Stimulated activated CD8-positive, alpha-beta memory T cell treated with anti-CD3 and anti-CD28 coated beads, Interleukin-15, amount 100 ng/mL, for 48 hours (primary cell): Measurements from ENCODE around the gene FRMD4A.

Experiments used
- DNase-seq, 2 donors: peaks; one replicate each; pipeline ENCODE4 v3.0.0-alpha.2; 2020; ENCODE audit warnings: low read depth in 2 of 2

Gene FRMD4A

GRCh38 chr10:13674645-13675588, 655.8 kb downstream of the FRMD4A start:
- no peak for DNase-seq

DNA sequence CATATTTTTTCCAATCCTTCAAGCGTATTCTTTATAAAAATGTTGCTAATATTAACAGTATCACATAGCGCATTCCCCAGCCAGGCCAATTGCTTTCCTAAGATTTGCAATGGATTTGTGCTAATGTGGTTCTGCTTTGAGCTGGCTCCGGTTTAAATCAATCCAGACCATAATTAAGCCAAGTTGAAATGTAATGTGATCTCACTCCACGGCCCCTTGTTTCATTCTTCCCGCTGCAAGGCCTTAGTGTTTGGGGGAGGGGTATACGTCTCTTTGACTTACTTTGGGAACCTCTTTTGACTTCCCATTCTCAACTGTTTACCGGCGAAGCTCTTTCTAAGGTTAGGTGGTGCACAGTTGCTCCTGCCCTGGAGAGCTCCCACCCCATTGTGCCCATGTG, 657.6 kb downstream of the FRMD4A start:
- DNase-seq = no peak

DNA sequence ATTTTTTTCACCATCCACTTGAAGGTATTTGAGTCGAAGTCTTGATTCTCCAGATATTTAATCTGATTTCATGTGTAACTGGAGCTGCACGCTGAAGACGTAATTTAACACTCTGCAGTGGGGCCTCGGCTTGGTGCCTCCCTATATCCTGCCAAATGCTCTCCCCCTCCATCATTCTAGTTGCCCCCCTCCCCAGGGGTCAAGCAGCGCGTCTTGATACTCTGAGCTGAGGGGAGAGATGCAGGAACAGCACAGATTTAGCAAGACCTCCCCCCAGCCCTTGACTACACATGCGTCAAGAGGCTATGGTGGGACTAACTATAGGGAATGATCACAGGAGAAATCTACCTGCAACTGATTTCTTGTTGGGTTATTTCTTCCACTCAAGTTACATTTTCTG, 658.2 kb downstream of the FRMD4A start:
- no peak for DNase-seq

DNA sequence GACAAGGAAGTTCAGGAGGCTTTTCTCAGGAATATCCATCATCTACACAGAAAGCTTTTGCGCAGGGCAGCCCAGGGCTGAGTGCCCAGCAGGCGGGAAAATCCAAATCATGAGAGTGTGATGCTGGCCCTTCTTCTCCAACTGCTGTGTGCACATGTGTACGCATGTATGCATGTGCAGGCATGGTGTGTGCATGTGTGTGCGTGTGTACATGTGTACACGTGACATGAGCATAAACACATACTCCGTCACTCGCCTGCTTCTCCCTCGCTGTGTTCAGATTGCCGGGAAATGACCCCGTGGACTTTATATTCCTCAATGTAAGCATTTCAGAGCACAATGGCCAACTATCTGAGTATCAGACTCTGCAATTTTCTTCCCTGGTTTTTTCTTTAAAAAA, 658.8 kb downstream of the FRMD4A start:
- no peak for DNase-seq

- DNase-seq = no peak
These were observed 660.4 kb downstream of the FRMD4A start for GRCh38 chr10:13670311-13670710.

DNA sequence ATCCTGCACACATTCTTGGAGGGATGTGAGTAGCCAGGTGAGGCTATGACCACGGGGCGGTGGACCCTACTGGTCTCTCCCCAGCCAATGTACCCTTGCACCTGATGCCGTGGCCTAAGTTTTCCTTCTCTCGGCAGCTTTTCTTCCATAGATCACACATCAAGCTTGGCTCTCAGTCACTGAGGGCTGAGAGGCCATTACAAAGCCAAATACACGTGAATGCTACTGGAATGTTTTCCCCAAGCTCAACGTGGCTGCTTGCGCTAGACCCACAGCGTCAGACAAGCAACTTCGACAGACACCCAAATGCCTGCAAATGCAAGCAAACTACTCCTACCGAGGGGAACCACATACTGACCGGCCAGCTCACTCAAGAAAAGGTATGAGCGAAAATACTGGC, 660.8 kb downstream of the FRMD4A start:
- no peak for DNase-seq

DNA sequence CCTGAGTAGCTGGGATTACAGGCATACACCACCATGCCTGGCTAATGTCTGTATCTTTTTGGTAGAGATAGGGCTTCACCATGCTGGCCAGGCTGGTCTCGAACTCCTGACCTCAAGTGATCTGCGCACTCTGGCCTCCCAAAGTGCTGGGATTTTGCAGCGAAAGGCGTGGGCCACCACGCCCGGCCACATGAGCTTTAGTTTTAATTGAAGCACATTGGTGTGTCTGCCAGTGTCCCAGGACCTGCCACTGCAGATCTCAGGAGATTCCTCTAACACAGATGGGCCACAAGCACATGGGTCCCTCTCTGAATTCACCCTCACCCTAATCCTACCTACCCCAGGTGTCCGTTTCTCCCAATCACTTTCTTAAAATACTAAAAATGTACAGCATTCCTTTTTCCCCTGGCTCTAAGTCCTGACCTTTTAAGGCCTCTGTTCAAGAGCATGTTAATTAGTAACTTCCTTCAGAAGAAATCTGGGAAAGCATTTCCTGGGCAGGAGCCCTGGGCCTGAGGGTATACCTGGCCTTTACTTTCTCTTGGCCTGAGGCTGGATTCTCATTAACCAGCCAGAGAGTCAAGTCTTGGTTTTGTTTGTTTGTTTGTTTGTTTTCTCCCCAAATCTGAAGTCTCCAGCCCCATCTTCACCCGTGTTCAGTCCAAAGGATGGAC, 661.4 kb downstream of the FRMD4A start:
- no peak for DNase-seq

DNA sequence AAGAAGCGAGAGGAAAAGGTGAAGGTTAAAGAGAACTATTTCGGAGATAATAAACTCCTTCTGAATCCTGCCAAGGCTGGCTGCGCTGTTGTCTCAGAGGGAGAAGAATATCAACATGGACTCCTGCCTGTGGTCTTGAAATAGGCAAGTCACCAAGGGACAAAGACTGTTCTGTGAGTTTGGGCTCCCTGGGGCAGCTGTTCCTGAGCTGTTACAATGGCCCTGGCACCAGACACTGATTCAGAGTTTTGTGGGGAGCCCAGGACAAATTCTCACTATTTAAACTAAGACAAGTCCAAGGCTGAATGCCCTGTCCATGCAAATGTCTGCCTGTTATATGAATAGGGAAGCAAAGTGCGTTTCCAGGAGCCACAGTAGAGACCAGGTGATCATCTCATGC, 662.6 kb downstream of the FRMD4A start:
- DNase-seq = no peak

DNA sequence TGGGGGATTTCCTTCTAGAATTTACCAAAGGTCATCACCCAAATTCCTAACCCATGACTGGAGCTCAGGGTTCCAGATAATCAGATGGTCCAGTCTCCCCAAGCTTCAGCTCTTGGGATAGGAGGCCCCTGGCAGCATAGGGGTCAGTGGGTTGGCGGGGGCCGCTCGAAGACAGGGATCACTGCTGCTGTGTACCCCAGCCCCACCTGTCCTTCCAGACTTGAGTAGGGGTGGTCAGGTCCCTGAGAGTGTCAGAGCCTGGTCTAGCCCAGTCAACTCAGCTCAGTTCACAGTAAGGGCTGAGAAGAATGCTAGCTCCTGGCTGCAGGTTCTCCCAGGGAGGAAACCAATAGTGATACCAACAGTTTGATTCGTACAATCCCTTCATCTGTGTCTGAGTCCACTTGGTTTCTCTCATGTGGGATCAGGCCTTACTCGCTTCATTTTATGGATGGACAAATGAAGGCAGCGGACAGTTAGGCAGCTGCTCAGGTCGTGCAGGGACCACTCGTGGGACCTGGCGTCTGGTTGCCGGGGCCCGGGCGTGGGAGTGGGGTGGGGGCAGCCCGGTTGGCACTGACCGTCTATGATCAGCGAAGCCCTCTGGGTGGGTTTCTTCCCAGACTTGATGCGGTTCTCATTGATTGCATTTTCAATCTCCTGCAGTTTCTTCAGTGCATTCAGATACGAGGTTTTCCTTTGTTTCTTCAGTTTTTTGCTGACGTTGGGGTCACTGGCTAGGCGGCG, 665.0 kb downstream of the FRMD4A start:
- no peak for DNase-seq

DNA sequence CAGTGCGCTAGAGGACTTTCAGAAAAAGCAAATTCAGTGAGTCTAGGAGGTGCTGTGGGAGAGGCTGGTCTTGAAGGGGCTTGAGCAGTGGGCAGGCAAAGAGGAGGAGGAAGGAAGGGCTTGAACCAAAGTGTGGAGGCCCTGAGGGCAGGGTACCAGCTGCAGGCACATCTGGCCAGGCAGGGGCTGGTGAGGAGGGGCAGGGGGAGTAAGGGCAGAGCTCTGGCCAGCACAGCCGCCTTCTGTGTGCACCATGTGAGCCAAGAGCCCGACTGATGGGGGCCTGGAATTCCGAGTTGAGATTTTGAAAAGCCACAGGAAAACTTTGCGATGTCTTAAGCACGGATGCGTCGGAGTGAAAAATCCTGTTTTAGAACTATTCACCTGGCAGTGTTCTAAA, 669.5 kb downstream of the FRMD4A start:
- DNase-seq = no peak

GRCh38 chr10:13660551-13660920, 670.2 kb downstream of the FRMD4A start:
- peak in 1 of 2 donors; percentile 16 for DNase-seq

DNA sequence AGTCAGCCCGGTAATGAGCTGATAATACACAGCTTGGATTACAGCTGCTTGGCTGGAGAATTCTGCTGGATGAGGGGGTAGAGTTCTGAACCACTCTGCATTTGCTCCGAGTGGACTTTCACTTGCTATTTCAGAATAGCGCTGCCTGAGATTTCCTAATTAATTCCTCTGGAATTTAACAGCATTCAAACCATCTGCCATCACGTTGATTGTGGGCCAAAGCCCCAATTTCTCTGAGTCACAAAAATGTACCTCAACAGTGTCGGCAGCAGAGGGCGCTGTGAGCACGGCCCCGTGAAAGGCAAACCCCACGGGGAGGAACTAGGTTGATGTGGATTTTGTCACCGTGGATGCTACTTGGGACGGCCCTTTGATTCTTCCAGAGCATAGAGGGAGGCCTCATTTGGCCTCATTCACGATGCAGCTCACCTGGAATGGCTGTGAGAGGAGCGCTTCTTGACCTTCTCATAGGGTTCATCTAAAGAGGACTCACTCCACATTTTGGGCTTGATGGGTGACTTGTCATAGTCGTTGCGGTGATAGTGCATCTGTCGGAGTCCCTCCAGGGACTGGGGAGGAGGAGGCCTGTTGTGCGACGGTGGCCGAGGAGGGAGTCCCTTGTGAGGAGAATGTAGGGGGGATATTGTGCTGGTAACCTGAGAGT, 670.7 kb downstream of the FRMD4A start:
- peak; percentile 22 to 27 for DNase-seq

DNA sequence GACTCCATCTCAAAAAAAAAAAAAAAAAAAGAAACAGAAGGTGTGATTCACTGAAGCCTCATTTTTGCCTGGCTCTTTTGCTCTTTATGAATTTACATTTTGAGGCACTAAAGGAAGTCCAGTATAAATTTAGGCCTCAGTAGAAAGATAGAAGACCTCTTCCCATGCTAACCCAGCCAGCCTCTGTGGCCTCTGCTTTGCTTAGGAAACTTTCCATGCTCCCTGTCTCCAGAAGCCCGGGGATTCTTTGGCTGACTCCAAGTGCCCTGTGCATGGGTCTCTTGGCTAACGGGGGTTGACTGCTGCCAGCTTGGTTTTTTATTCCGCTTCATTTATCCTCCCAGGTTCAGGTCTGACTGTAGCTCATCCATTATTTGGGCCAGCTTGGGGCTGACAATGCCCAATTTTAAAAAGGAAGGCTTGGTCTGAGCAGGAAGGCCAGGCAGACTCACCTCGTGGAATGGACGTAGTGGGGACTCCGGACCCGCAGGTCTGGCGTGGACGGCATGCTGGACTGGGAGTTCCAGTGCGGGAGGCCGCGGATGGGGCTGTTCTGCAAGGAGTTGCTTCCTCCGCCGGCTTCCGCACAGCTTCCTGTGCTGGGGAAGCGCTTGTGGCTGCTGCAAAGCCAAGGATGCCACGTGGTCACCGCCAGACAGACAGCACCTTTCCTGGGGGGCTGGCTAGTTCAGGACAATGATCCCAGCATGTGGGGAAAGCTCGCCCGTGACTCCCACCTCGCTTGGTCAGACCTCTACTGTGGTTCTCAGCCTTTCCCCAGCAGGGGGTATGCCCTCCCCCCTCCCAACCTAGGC, 671.6 kb downstream of the FRMD4A start:
- no peak for DNase-seq

GRCh38 chr10:13658264-13658663, 672.5 kb downstream of the FRMD4A start:
- DNase-seq = no peak

DNA sequence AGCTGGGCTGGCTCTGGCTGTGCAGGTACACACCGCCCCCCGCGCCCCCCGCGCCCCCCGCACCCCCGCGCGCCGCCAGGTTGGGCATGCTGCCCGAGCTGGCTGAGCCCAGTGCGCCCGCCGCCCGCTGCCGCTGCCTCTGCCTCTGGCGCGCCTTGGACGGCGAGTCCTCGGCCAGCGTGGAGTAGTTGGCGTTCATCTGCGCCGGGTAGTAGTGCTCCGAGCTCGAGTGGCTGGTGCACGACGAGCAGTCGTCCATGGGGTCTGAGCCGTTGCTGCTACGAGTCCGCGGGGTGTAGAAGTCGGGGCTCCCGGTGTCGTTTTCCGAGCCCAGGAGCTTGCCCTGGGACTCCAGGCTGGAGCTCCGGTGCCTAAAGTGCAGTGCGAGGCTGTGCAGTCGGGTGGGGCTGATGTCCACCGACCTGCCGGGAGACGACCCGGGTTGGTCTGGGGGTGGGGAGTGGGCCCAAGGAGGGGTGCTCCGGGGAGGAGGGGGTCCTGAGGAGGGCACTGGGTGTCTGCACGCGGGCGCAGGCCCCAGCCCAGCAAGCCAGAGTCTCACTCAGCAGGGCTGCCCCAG, 673.5 kb downstream of the FRMD4A start:
- DNase-seq = no peak

- no peak for DNase-seq
These were observed 674.2 kb downstream of the FRMD4A start for GRCh38 chr10:13656337-13657100.

DNA sequence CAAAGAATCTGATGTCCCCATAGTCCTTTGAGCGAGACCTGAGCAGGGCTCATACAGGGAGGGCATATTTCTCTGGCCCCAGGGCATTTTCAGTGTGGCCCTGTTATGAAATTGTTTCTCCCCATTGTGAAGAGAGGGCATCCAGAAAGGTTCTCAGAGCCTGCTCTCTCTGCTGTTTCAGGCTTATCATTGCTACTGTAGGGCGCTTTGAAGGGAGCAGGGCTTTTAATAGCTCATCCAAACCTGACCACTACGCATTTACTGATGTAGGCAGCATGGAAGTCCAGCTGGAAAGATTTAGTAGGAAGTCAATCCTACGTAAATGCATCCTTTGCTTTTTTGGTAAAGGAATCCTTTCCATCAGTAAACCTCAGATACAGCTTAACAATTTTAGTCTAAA, 675.9 kb downstream of the FRMD4A start:
- DNase-seq = no peak

DNA sequence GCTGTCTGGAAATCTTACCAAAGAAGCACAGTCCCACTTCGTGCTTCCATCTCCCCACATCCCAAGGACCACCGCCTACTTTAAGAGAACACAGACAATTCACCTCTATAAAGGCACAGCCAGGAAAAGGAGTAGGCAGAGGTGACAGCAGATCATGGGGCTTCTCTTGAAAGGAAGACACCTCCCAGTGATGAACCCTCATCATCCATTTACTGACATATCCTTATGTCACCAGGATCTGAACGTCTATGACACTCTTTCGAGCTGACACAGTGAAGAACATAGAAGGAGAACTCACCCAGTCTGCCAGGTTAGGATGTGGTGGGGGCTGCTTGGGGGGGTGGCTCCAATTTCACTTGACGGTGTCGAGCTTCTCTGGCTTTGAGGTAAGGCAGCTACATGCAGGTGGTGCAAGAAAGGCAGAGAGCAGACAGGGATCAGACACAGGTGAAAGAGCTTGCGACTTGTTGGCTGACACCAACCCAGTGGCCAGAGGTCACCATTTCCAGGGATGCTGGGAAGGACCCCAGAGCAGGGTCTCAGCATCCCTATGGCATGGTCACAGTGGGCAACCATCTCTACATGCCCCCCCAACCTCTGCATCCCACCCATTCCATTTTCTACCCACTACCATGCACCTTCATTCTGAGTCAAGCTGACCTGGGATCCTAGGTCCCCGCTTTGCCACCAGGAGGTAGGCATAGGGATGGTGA, 676.5 kb downstream of the FRMD4A start:
- no peak for DNase-seq

DNA sequence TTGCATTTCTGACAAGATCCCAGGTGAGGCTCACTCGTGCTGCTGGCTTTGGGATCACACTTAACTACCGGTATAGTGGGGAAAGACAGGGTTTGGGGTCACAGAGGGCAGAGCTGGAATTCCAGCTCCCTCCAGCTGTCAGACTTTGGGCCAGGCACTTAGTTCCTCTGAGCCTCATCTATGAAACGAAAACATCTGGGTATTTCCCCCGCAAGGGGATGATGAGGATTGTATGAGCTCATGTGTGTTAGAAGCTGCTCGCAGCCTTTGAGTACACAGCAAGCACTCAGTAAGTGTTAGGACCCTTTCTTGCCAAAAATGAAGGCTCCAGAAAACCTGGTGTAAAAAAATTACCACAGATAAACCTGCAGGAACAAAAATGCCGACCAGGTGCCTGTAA, 677.9 kb downstream of the FRMD4A start:
- DNase-seq = no peak
